Brain microvascular endothelial cell (primary cell): ENCODE data around the gene TRPV5.
A peak's percentile ranks its signal among the peaks of the same experiment; 100 is the strongest.

Experiments
- DNase-seq: peaks from one replicate; pipeline ENCODE4 v3.0.0-alpha.2; 2020
- H3K27ac ChIP-seq: fragments of 250-450 bp; sonication (Bioruptor Pico); 2 replicates; pipeline ENCODE4 v1.5.1; 2020; ENCODE audit warnings: mild to moderate bottlenecking, moderate library complexity
- H3K27me3 ChIP-seq: fragments of 250-450 bp; sonication (Bioruptor Pico); replicated peaks from 2 replicates; pipeline ENCODE4 v1.5.1; 2020; ENCODE audit warnings: mild to moderate bottlenecking
- H3K36me3 ChIP-seq: fragments of 250-450 bp; sonication (Bioruptor Pico); replicated peaks from 2 replicates; pipeline ENCODE4 v1.5.1; 2020; ENCODE audit warnings: mild to moderate bottlenecking
- H3K4me3 ChIP-seq: 2 replicates; pipeline ENCODE4 v1.5.1; 2011; ENCODE audit warnings: low read depth, mild to moderate bottlenecking, control low read depth, low read length, moderate library complexity
- CTCF ChIP-seq: IDR thresholded peaks from 2 replicates; pipeline ENCODE4 v1.5.1; 2011; ENCODE audit warnings: low read depth, mild to moderate bottlenecking, moderate library complexity, low read length, control low read depth, inconsistent platforms; ENCODE audit errors: missing control alignments
- in situ Hi-C: cut with HindIII; loops from 2 replicates; pipeline ENCODE4 v1.10.0; 2017; ENCODE audit warnings: low sequenced_read_pairs, low pct_ligation_motif_present

TRPV5 gene

GRCh38 chr7:142959202-142959601, 25.7 kb upstream of the TRPV5 start:
- H3K27me3 ChIP-seq, result peaks cover 5% of the 10 kb centered on the region
- no peaks in the 10 kb centered on the region for H3K36me3 ChIP-seq
- TF ChIP-seq CTCF, result no peak
- no peak for DNase-seq
- in situ Hi-C loops, result no loop called here
- H3K4me3 ChIP-seq, result no peak overlapping the region
- H3K27ac ChIP-seq, result no peak overlapping the region

GRCh38 chr7:142957723-142958122, 24.2 kb upstream of the TRPV5 start:
- no peak overlapping the region for H3K27ac ChIP-seq
- H3K27me3 ChIP-seq, result peaks cover 4% of the 10 kb centered on the region
- no peak for TF ChIP-seq CTCF
- no peaks in the 10 kb centered on the region for H3K36me3 ChIP-seq
- no peak for DNase-seq
- no peak overlapping the region for H3K4me3 ChIP-seq
- in situ Hi-C loops, result no loop called here

- no peak overlapping the region for H3K27ac ChIP-seq
- TF ChIP-seq CTCF, result no peak
- H3K4me3 ChIP-seq, result no peak overlapping the region
- in situ Hi-C loops, result no loop called here
- H3K27me3 ChIP-seq, result peaks cover 4% of the 10 kb centered on the region
- no peaks in the 10 kb centered on the region for H3K36me3 ChIP-seq
- DNase-seq, result peak; percentile 5
Observed at GRCh38 chr7:142956951-142957623, 23.5 kb upstream of the TRPV5 start.

- in situ Hi-C loops, result no loop called here
- Histone ChIP-seq H3K27ac (no peak overlapping the region), H3K27me3 (peaks cover 7% of the 10 kb centered on the region), H3K4me3 (no peak overlapping the region), H3K36me3 (no peaks in the 10 kb centered on the region)
- no peak for TF ChIP-seq CTCF
- no peak for DNase-seq
Observed at GRCh38 chr7:142954680-142955268, 21.2 kb upstream of the TRPV5 start.

GRCh38 chr7:142950235-142950634, 16.7 kb upstream of the TRPV5 start:
- Histone ChIP-seq H3K36me3 (no peaks in the 10 kb centered on the region), H3K4me3 (no peak overlapping the region), H3K27me3 (peaks cover 4% of the 10 kb centered on the region), H3K27ac (no peak overlapping the region)
- TF ChIP-seq CTCF, result no peak
- in situ Hi-C loops, result no loop called here
- DNase-seq, result no peak

- H3K27ac ChIP-seq, result no peak overlapping the region
- H3K4me3 ChIP-seq, result no peak overlapping the region
- no peak for DNase-seq
- in situ Hi-C loops, result no loop called here
- no peaks in the 10 kb centered on the region for H3K36me3 ChIP-seq
- TF ChIP-seq CTCF, result no peak
- peaks cover 4% of the 10 kb centered on the region for H3K27me3 ChIP-seq
Observed at GRCh38 chr7:142948603-142949002, 15.1 kb upstream of the TRPV5 start.
